ENCODE results near the gene TMPRSS3.

Gene TMPRSS3

GRCh38 chr21:42396799-42397745, 1.2 kb upstream of the TMPRSS3 start:
- Histone ChIP-seq H3F3A (ENCODE audit: insufficient read depth) (no peaks in the 10 kb centered on the region), H3K9me2 (replicated peaks; ENCODE audit: insufficient read depth, low read length) (no peaks in the 10 kb centered on the region), H3K4me3 (ENCODE audit: insufficient read depth, low read length, poor library complexity, severe bottlenecking) (no peak overlapping the region), H3K27me3 (ENCODE audit: low read length) (no peaks in the 10 kb centered on the region), H3K4me2 (ENCODE audit: low read depth, low read length, poor library complexity, severe bottlenecking) (no peak overlapping the region), H3K9me3 (ENCODE audit: insufficient read depth, low read length) (peaks cover 5% of the 10 kb centered on the region; the same call in 1 of the 2 replicates), H3K9ac (ENCODE audit: low read length) (no peak overlapping the region), H4K20me1 (ENCODE audit: low read depth, low read length) (no peaks in the 10 kb centered on the region), H3K27ac (ENCODE audit: low read depth, low read length) (no peak overlapping the region), H3K79me2 (ENCODE audit: insufficient read depth, low read length) (no peaks in the 10 kb centered on the region), H3K36me3 (ENCODE audit: low read length) (no peaks in the 10 kb centered on the region), H2AFZ (ENCODE audit: low read depth, low read length, severe bottlenecking) (no peak overlapping the region)
- no peak for TF ChIP-seq EZH2phosphoT487 (conservative IDR thresholded peaks at IDR 0.05; ENCODE audit: low read length)
- TF ChIP-seq, protein P1, sequence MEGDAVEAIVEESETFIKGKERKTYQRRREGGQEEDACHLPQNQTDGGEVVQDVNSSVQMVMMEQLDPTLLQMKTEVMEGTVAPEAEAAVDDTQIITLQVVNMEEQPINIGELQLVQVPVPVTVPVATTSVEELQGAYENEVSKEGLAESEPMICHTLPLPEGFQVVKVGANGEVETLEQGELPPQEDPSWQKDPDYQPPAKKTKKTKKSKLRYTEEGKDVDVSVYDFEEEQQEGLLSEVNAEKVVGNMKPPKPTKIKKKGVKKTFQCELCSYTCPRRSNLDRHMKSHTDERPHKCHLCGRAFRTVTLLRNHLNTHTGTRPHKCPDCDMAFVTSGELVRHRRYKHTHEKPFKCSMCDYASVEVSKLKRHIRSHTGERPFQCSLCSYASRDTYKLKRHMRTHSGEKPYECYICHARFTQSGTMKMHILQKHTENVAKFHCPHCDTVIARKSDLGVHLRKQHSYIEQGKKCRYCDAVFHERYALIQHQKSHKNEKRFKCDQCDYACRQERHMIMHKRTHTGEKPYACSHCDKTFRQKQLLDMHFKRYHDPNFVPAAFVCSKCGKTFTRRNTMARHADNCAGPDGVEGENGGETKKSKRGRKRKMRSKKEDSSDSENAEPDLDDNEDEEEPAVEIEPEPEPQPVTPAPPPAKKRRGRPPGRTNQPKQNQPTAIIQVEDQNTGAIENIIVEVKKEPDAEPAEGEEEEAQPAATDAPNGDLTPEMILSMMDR (IDR thresholded peaks at IDR 0.05; ENCODE audit: insufficient read depth, low read length, poor library complexity, severe bottlenecking), result no peak

DNA sequence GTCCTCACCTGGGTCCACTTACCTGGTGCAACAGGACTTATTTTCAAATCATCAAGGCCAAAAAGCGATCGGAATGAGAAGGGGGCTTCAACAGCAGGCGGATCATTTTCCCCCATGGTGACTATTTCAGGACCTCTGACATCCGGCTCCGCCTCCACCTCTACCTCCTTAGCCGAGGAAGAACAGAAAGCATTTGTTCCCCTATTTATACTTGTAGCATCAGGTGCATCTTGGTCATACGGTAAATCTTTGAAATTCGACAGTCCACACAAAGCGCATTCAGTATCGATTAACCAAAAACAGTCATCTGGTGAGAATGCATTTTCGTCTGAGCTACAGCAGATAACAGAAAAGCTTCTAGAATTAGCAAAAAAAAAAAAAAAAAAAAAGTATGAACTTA, 550 bp downstream of the TMPRSS3 start:
- H3K4me2 ChIP-seq (ENCODE audit: low read depth, low read length, poor library complexity, severe bottlenecking), result no peak overlapping the region
- H3K4me3 ChIP-seq (ENCODE audit: insufficient read depth, low read length, poor library complexity, severe bottlenecking), result no peak overlapping the region
- no peaks in the 10 kb centered on the region for H3K36me3 ChIP-seq (ENCODE audit: low read length)
- H4K20me1 ChIP-seq (ENCODE audit: low read depth, low read length), result no peaks in the 10 kb centered on the region
- H3K9me3 ChIP-seq (ENCODE audit: insufficient read depth, low read length), result no peaks in the 10 kb centered on the region
- no peak overlapping the region for H3K27ac ChIP-seq (ENCODE audit: low read depth, low read length)
- H3K9me2 ChIP-seq (replicated peaks; ENCODE audit: insufficient read depth, low read length), result no peaks in the 10 kb centered on the region
- H3K27me3 ChIP-seq (ENCODE audit: low read length), result no peaks in the 10 kb centered on the region
- H2AFZ ChIP-seq (ENCODE audit: low read depth, low read length, severe bottlenecking), result no peak overlapping the region
- H3F3A ChIP-seq (ENCODE audit: insufficient read depth), result no peaks in the 10 kb centered on the region
- TF ChIP-seq EZH2phosphoT487 (conservative IDR thresholded peaks at IDR 0.05; ENCODE audit: low read length), result no peak
- TF ChIP-seq, protein P1 (IDR thresholded peaks at IDR 0.05; ENCODE audit: insufficient read depth, low read length, poor library complexity, severe bottlenecking), result no peak
- no peak overlapping the region for H3K9ac ChIP-seq (ENCODE audit: low read length)
- H3K79me2 ChIP-seq (ENCODE audit: insufficient read depth, low read length), result no peaks in the 10 kb centered on the region

DNA sequence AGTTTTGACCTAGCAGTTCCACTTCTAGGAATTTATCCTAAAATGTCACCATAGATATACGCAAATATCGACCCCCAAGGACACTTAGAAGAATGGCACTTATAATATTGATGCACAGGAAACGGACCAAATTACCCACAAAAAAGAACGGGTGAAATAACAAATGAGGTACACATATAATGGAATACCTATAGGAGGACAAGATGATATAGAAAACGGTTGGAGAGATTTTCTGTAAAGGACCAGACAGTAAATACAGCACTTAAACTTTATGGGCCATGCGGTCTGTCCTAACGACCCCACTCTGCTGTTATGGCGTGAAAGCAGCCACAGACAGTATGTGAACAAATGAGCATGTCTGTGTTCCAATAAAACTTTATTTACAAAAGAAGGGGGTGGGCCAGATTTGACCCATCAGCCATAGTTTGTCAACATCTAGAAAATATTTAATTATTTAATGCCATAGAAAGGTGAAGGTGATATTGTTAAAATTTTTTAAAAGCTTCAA, 2.4 kb downstream of the TMPRSS3 start:
- Histone ChIP-seq H3K9me3 (ENCODE audit: insufficient read depth, low read length) (no peaks in the 10 kb centered on the region), H3K4me3 (ENCODE audit: insufficient read depth, low read length, poor library complexity, severe bottlenecking) (no peak overlapping the region), H3K36me3 (ENCODE audit: low read length) (no peaks in the 10 kb centered on the region), H3K27ac (ENCODE audit: low read depth, low read length) (no peak overlapping the region), H3K9me2 (replicated peaks; ENCODE audit: insufficient read depth, low read length) (no peaks in the 10 kb centered on the region), H3F3A (ENCODE audit: insufficient read depth) (no peaks in the 10 kb centered on the region), H3K79me2 (ENCODE audit: insufficient read depth, low read length) (no peaks in the 10 kb centered on the region), H3K27me3 (ENCODE audit: low read length) (no peaks in the 10 kb centered on the region), H3K9ac (ENCODE audit: low read length) (no peak overlapping the region), H4K20me1 (ENCODE audit: low read depth, low read length) (no peaks in the 10 kb centered on the region), H2AFZ (ENCODE audit: low read depth, low read length, severe bottlenecking) (no peak overlapping the region), H3K4me2 (ENCODE audit: low read depth, low read length, poor library complexity, severe bottlenecking) (no peak overlapping the region)
- no peak for TF ChIP-seq EZH2phosphoT487 (conservative IDR thresholded peaks at IDR 0.05; ENCODE audit: low read length)
- TF ChIP-seq, protein P1 (IDR thresholded peaks at IDR 0.05; ENCODE audit: insufficient read depth, low read length, poor library complexity, severe bottlenecking), result no peak

Measured in SU-DHL-6 (cell line).